Endothelial cell (in vitro differentiated cells): ENCODE data around the gene NSD2. TPM values are rescaled to one million over a fixed set of nuclear protein-coding genes. Genes with fewer than 3 reads are reported as not detected.
A peak's percentile ranks its signal among the peaks of the same experiment; 100 is the strongest.

Experiments
- DNase-seq: peaks from one replicate; pipeline ENCODE4 v3.0.0; 2021; ENCODE audit warnings: low spot score
- H3K27ac Mint-ChIP-seq: one replicate; pipeline ENCODE4 v1.8.0; 2021; ENCODE audit warnings: mixed read lengths, inconsistent platforms; ENCODE audit not compliant: unreplicated experiment
- H3K27me3 Mint-ChIP-seq: one replicate; pipeline ENCODE4 v1.8.0; 2021; ENCODE audit warnings: mild to moderate bottlenecking, moderate library complexity, mixed read lengths, inconsistent platforms; ENCODE audit not compliant: unreplicated experiment
- H3K36me3 Mint-ChIP-seq: one replicate; pipeline ENCODE4 v1.8.0; 2021; ENCODE audit warnings: mild to moderate bottlenecking, low read depth, mixed read lengths, inconsistent platforms; ENCODE audit not compliant: unreplicated experiment
- H3K4me1 Mint-ChIP-seq: one replicate; pipeline ENCODE4 v1.8.0; 2021; ENCODE audit warnings: mild to moderate bottlenecking, mixed read lengths, inconsistent platforms; ENCODE audit not compliant: unreplicated experiment
- H3K4me3 Mint-ChIP-seq: one replicate; pipeline ENCODE4 v1.8.0; 2021; ENCODE audit warnings: mild to moderate bottlenecking, mixed read lengths, inconsistent platforms; ENCODE audit not compliant: unreplicated experiment
- H3K9me3 Mint-ChIP-seq: one replicate; pipeline ENCODE4 v1.8.0; 2021; ENCODE audit warnings: mixed read lengths, inconsistent platforms; ENCODE audit not compliant: unreplicated experiment
- total RNA-seq: library from RNA; stranded (reverse); fragmentation: NEBNext Ultra II Directional; extraction: Animal tissue kit (Norgen Biotek cat#: 25700); gene quantifications from one replicate; pipeline ENCODE4 v1.2.1, GENCODE V29; 2021; ENCODE audit not compliant: unreplicated experiment
- TF ChIP-seq, protein P1 (sequence below): fragments of 200-600 bp; sonication (generic); IDR thresholded peaks from one replicate; pipeline ENCODE4 v1.5.0; 2021; ENCODE audit warnings: antibody characterized with exemption; ENCODE audit not compliant: unreplicated experiment

NSD2 gene
- total RNA-seq, 1 donor from 2014 or later, result 93.5 TPM

DNA sequence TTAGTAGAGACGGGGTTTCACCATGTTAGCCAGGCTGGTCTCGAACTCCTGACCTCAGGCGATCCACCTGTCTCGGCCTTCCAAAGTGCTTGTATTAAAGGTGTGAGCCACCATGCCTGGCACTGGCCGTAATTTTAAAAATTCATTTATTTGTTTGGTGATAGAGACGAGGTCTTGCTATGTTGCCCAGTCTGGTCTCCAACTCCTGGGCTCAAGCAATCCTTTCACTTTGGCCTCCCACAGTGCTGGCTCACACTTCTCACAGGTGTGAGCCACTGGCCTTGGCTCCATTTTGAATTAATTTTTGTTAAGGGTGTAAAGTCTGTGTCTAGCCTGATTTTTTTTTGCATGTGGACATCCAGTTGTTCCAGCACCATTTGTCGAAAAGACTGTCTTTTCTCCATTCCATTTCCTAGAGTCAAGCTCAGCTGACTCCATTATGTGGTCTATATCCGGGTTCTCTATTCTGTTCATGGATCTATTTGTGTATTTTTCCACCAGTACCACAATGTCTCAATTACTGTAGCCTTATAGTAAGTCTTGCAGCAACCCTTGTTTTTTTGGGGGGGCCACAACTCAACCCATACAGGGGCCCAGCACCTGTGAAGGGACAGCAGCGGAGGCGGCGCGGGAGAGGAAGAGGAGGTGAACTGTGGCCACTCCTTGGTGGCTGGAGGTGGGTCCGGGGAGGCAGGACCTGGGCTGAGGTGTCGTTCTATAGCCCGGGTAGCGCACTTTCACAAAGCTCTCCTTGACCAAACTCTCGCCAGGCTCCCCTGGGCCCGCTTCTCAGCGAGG is 1.5 kb upstream of the NSD2 start:
- peaks cover 6% of the 10 kb centered on the region for H3K27me3 Mint-ChIP-seq
- peak overlapping the region; percentile 90 for H3K4me3 Mint-ChIP-seq
- no peak for DNase-seq
- peak overlapping the region; percentile 32 for H3K27ac Mint-ChIP-seq
- H3K36me3 Mint-ChIP-seq, result no peaks in the 10 kb centered on the region
- no peaks in the 10 kb centered on the region for H3K9me3 Mint-ChIP-seq
- TF ChIP-seq, protein P1, sequence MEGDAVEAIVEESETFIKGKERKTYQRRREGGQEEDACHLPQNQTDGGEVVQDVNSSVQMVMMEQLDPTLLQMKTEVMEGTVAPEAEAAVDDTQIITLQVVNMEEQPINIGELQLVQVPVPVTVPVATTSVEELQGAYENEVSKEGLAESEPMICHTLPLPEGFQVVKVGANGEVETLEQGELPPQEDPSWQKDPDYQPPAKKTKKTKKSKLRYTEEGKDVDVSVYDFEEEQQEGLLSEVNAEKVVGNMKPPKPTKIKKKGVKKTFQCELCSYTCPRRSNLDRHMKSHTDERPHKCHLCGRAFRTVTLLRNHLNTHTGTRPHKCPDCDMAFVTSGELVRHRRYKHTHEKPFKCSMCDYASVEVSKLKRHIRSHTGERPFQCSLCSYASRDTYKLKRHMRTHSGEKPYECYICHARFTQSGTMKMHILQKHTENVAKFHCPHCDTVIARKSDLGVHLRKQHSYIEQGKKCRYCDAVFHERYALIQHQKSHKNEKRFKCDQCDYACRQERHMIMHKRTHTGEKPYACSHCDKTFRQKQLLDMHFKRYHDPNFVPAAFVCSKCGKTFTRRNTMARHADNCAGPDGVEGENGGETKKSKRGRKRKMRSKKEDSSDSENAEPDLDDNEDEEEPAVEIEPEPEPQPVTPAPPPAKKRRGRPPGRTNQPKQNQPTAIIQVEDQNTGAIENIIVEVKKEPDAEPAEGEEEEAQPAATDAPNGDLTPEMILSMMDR, result no peak
- peaks cover 7% of the 10 kb centered on the region for H3K4me1 Mint-ChIP-seq

DNA sequence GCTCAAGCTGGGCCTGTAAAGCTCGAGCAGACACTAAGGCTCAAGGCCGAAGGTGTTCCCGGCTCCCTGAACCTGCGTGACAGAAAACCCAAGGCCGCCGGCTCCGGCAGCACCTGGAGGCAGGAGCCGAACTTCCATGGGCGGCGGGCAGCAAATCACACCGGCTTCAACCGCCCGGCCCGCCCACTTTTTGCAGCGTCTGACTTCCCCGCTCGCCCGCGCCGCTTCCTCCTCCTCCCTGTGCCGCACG is 940 bp upstream of the NSD2 start:
- Mint-ChIP-seq H3K36me3 (no peaks in the 10 kb centered on the region), H3K4me3 (peak overlapping the region; percentile 90), H3K4me1 (peaks cover 7% of the 10 kb centered on the region), H3K27ac (no peak overlapping the region), H3K27me3 (peaks cover 6% of the 10 kb centered on the region), H3K9me3 (no peaks in the 10 kb centered on the region)
- DNase-seq, result peak; percentile 81
- TF ChIP-seq, protein P1, result no peak

DNA sequence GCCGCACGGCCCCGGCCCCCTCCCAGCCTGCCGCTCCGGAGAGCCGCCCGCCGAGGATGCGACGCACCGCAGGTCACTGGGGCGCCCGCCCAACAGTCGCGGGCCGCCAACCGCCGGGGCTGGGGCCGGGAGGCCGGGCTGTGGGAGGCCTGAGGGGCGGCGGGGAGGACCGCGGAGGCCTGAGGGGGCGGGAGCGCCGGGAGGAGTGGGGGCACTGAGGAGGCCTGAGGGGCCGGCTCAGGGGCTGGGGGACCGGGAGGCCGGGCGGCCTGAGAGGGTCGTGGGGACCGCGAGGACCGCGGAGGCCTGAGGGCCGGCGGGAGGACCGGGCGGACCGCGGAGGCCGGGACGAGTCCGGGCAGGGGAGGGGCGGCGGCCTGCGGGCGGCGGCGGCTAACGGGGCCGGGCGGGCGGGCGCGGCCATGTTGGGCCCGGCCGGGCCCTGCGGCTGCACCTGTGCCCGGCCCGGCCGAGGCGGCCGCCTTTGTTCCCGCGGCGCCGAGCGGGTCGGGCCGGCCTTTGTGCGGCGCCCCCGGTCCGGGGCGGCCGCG is 353 bp downstream of the NSD2 start:
- Mint-ChIP-seq H3K4me1 (peaks cover 7% of the 10 kb centered on the region), H3K27ac (no peak overlapping the region), H3K36me3 (no peaks in the 10 kb centered on the region), H3K9me3 (no peaks in the 10 kb centered on the region), H3K27me3 (peaks cover 6% of the 10 kb centered on the region), H3K4me3 (no peak overlapping the region)
- TF ChIP-seq, protein P1, result no peak
- DNase-seq, result no peak

DNA sequence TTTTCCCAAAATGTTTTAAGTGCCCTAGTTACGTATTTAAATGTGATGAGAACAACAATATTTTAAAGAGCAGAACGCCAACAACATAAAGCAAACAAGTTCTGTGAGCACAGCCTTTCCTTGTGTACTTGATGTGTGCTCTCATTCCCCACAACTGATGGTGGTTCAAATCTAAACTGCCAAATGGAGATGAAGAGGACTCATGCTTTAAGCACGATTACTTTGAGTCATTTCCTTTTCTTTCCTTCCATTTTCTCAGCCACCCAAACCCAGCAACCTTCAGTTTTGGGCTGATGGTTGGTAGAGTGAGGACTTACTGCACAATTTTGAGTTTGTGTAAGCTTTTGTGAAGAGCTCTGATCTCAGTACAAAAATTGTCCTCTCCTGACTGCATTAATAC is 1.7 kb downstream of the NSD2 start:
- no peak overlapping the region for H3K27ac Mint-ChIP-seq

DNA sequence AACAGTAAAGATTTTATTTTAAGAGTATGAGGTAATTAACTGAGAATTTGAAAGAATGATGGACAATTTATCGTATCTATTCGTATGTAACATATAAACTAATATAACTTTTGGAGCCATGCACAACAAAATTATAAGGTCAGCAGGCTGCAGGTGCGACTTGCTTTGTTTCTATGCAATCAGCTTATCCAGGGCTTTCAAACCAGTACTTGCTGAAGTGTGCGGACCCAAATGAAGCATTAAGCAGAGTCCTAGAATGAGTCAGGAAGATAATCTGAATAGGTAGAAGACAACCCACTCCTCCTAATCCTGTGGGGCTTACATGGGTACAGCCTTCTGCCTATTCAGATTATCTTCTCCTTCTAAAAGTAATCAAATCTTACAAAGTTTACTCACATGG is 2.1 kb downstream of the NSD2 start:
- TF ChIP-seq, protein P1, result no peak
- Mint-ChIP-seq H3K4me3 (no peak overlapping the region), H3K36me3 (no peaks in the 10 kb centered on the region), H3K9me3 (no peaks in the 10 kb centered on the region), H3K4me1 (peaks cover 7% of the 10 kb centered on the region), H3K27ac (no peak overlapping the region), H3K27me3 (peaks cover 10% of the 10 kb centered on the region)
- DNase-seq, result no peak

More for the DNA sequence above, 1.7 kb downstream of the NSD2 start:
- DNase-seq, result no peak
- Mint-ChIP-seq H3K9me3 (no peaks in the 10 kb centered on the region), H3K4me3 (peak overlapping the region; percentile 92), H3K4me1 (peaks cover 7% of the 10 kb centered on the region), H3K36me3 (no peaks in the 10 kb centered on the region), H3K27me3 (peaks cover 10% of the 10 kb centered on the region)
- TF ChIP-seq, protein P1, result no peak
